HG03575 (cell line): ENCODE measurements around the gene ADAMTS15.

Experiments used
- ATAC-seq: cut with Tn5 transposase; IDR thresholded peaks from one replicate; pipeline ENCODE4 v1.9.1; 2021; ENCODE audit not compliant: unreplicated experiment, insufficient number of reproducible peaks, low FRiP score; ENCODE audit errors: extremely low read depth

Gene ADAMTS15

GRCh38 chr11:130519128-130519932 is 70.9 kb downstream of the ADAMTS15 start:
- ATAC-seq: no peak

GRCh38 chr11:130520271-130520671 is 71.8 kb downstream of the ADAMTS15 start:
- no peak for ATAC-seq

- ATAC-seq: no peak
These were observed 74.0 kb downstream of the ADAMTS15 start for GRCh38 chr11:130522284-130522961.

GRCh38 chr11:130523166-130523565 is 74.7 kb downstream of the ADAMTS15 start:
- no peak for ATAC-seq

GRCh38 chr11:130523609-130524008 is 75.2 kb downstream of the ADAMTS15 start:
- no peak for ATAC-seq

- no peak for ATAC-seq
These were observed 75.8 kb downstream of the ADAMTS15 start for GRCh38 chr11:130524132-130524790.

- no peak for ATAC-seq
These were observed 76.9 kb downstream of the ADAMTS15 start for GRCh38 chr11:130525307-130525706.
